Endothelial cell of umbilical vein (primary cell): ENCODE measurements around the gene STAT1. TPM values are rescaled to one million over a fixed set of nuclear protein-coding genes. Genes with fewer than 3 reads are reported as not detected.

Experiments
- BruUV-seq: library from RNA; stranded (reverse); fragments of 400-500 nt; replicated peaks from 2 replicates; lab custom pipeline; 2021; lab: Mats Ljungman, UMichigan
- CTCF ChIA-PET: fragments of 300-600, 350-600 bp; sonication (Branson Sonifier 250); formaldehyde crosslinking; loops from one replicate; lab custom pipeline; 2021; ENCODE audit warnings: antibody characterized with exemption, inconsistent platforms; lab: Charles Lee
- POLR2A ChIA-PET: fragments of 300-600, 350-600 bp; sonication (Branson Sonifier 250); formaldehyde crosslinking; loops from one replicate; lab custom pipeline; 2021; ENCODE audit warnings: antibody characterized with exemption, inconsistent platforms; lab: Charles Lee
- DNase-seq: peaks from one replicate; pipeline ENCODE4 v3.0.0-alpha.2; 2011; ENCODE audit warnings: low read depth, low spot score
- FAIRE-seq: peaks from 2 replicates; lab custom pipeline; 2011; peaks lifted over from hg19 to GRCh38; lab: Jason Lieb, UNC
- H2AFZ ChIP-seq: 2 replicates; pipeline ENCODE4 v1.6.0; 2012; ENCODE audit warnings: low read depth, low read length, control low read depth, inconsistent platforms
- H3K27ac ChIP-seq: 2 replicates; pipeline ENCODE4 v1.5.1; 2011; ENCODE audit warnings: low read depth, mild to moderate bottlenecking, control low read depth, low read length, moderate library complexity; ENCODE audit not compliant: insufficient read depth
- H3K27me3 ChIP-seq, 2 experiments: 2 replicates each; pipeline versions ENCODE4 v1.6.0 to v1.6.1; 2011; ENCODE audit warnings: low read length in 2 of 2, mixed read lengths in 1 of 2; ENCODE audit not compliant: control insufficient read depth in 2 of 2, insufficient read depth in 2 of 2
- H3K36me3 ChIP-seq, 2 experiments: 2 replicates in 1 of 2; 3 replicates in 1 of 2; pipeline ENCODE4 v1.5.1; 2011; ENCODE audit warnings: low read length in 2 of 2, mild to moderate bottlenecking in 1 of 2, moderate library complexity in 1 of 2; ENCODE audit not compliant: control insufficient read depth in 2 of 2, insufficient read depth in 2 of 2; ENCODE audit errors: extremely low read depth in 1 of 2
- H3K4me1 ChIP-seq: 3 replicates; pipeline ENCODE4 v1.5.1; 2011; ENCODE audit warnings: mild to moderate bottlenecking, low read length; ENCODE audit not compliant: control insufficient read depth, insufficient read depth; ENCODE audit errors: extremely low read depth
- H3K4me2 ChIP-seq: 2 replicates; pipeline ENCODE4 v1.6.1; 2011; ENCODE audit warnings: low read length, control low read depth, mixed read lengths; ENCODE audit not compliant: insufficient read depth
- H3K4me3 ChIP-seq, 3 experiments: fragments of 200-600 bp in 1 of 3; sonication (generic), shearing (Covaris generic) in 1 of 3; replicated peaks in 1 of 3; 2 replicates each; pipeline ENCODE4 v1.5.1; 2011 to 2016; ENCODE audit warnings: control low read depth in 3 of 3, low read length in 3 of 3, mild to moderate bottlenecking in 2 of 3, inconsistent platforms in 1 of 3, low read depth in 1 of 3, moderate library complexity in 1 of 3; ENCODE audit not compliant: insufficient read depth in 1 of 3
- H3K79me2 ChIP-seq: 2 replicates; pipeline ENCODE4 v1.6.0; 2012; ENCODE audit warnings: low read length, inconsistent platforms; ENCODE audit not compliant: control insufficient read depth, insufficient read depth
- H3K9ac ChIP-seq: replicated peaks from 2 replicates; pipeline ENCODE3; 2011; ENCODE audit warnings: low read length, control low read depth; ENCODE audit not compliant: insufficient read depth; ENCODE audit errors: extremely low read depth
- H3K9me1 ChIP-seq: replicated peaks from 3 replicates; pipeline ENCODE4 v1.6.0; 2011; ENCODE audit warnings: mild to moderate bottlenecking, low read length; ENCODE audit not compliant: control insufficient read depth, insufficient read depth; ENCODE audit errors: extremely low read depth
- H3K9me3 ChIP-seq: replicated peaks from 2 replicates; pipeline ENCODE4 v1.5.1; 2012; ENCODE audit warnings: low read length, inconsistent platforms; ENCODE audit not compliant: control insufficient read depth, insufficient read depth
- H4K20me1 ChIP-seq: replicated peaks from 2 replicates; pipeline ENCODE3; 2011; ENCODE audit warnings: mild to moderate bottlenecking, low read length; ENCODE audit not compliant: control insufficient read depth, insufficient read depth; ENCODE audit errors: extremely low read depth
- CTCF ChIP-seq, 2 donors: IDR thresholded peaks; 1 replicate in 1 of 2; 2 replicates in 1 of 2; pipeline ENCODE4 v1.5.1; 2011; ENCODE audit warnings: low read length in 2 of 2, mild to moderate bottlenecking in 2 of 2, moderate library complexity in 2 of 2, control low read depth in 1 of 2, inconsistent platforms in 1 of 2, low read depth in 1 of 2; ENCODE audit not compliant: insufficient read depth in 1 of 2; ENCODE audit errors: extremely low read depth in 1 of 2
- EZH2 ChIP-seq: IDR thresholded peaks from 2 replicates; pipeline ENCODE4 v1.6.1; 2012; ENCODE audit warnings: borderline replicate concordance, low read depth, mild to moderate bottlenecking, moderate library complexity, low read length, inconsistent platforms; ENCODE audit not compliant: severe bottlenecking
- FOS ChIP-seq: IDR thresholded peaks from 2 replicates; pipeline ENCODE4 v1.6.1; 2011; ENCODE audit warnings: mild to moderate bottlenecking, low read length, moderate library complexity, borderline replicate concordance; ENCODE audit not compliant: insufficient read depth
- GATA2 ChIP-seq: IDR thresholded peaks from 2 replicates; pipeline ENCODE4 v1.7.0; 2011; ENCODE audit warnings: low read depth, mild to moderate bottlenecking, moderate library complexity, mixed read lengths, low read length; ENCODE audit not compliant: insufficient read length, insufficient read depth
- JUN ChIP-seq: IDR thresholded peaks from 2 replicates; pipeline ENCODE4 v1.6.1; 2011; ENCODE audit warnings: borderline replicate concordance, low read depth; ENCODE audit not compliant: insufficient read length, insufficient read depth
- MYC ChIP-seq: IDR thresholded peaks from one replicate; pipeline ENCODE4 v1.6.1; 2011; ENCODE audit warnings: mild to moderate bottlenecking, low read depth, low read length
- POLR2A ChIP-seq: IDR thresholded peaks from 2 replicates; pipeline ENCODE4 v1.6.1; 2012; ENCODE audit warnings: low read depth, mild to moderate bottlenecking, control low read depth, low read length
- POLR2AphosphoS5 ChIP-seq: IDR thresholded peaks from 2 replicates; pipeline ENCODE4 v1.6.1; 2012; ENCODE audit warnings: low read depth, mild to moderate bottlenecking, control low read depth, low read length, moderate library complexity; ENCODE audit not compliant: insufficient read depth
- dilution Hi-C: fragments of 300-500 bp; cut with MboI; formaldehyde crosslinking; loops from one replicate; pipeline ENCODE4 v1.15.0; 2019; ENCODE audit warnings: low sequenced_read_pairs; ENCODE audit not compliant: extremely low pct_ligation_motif_present
- intact Hi-C: fragments of 100-400 bp; cut with micrococcal nuclease; formaldehyde crosslinking; loops from one replicate; pipeline ENCODE4 v1.10.0; 2022
- polyA plus RNA-seq, 4 experiments: library from polyadenylated mRNA; depleted of rRNA in 3 of 4; stranded (reverse) in 3 of 4; unstranded in 1 of 4; fragments of >200 nt; gene quantifications; 2 replicates each; pipeline versions ENCODE4 v1.2.1 to v1.2.3, GENCODE V29; 2011 to 2012; ENCODE audit warnings: missing spikeins in 1 of 4
- total RNA-seq: library from RNA; stranded (reverse); gene quantifications from 2 replicates; pipeline ENCODE4 v1.2.3, GENCODE V29; 2021
- TF ChIP-seq, protein P1 (sequence below): IDR thresholded peaks from 2 replicates; pipeline ENCODE4 v1.6.1; 2011; ENCODE audit not compliant: insufficient read depth, insufficient read length

STAT1 gene
- total and polyA plus RNA-seq, 2 donors (not counting 3 experiments of a cell fraction or from before 2014, with no cell fraction given), result 64.2 to 67.6 TPM

GRCh38 chr2:190930411-190930810 is 83.6 kb downstream of the STAT1 start:
- H3K79me2 ChIP-seq, result peaks cover 5% of the 10 kb centered on the region
- no peak overlapping the region for H3K4me2 ChIP-seq
- no peak for DNase-seq
- no TSS peak for BruUV-seq
- intact Hi-C loops, result no loop called here
- H3K27ac ChIP-seq, result no peak overlapping the region
- no peak overlapping the region for H3K9ac ChIP-seq
- H4K20me1 ChIP-seq, result no peaks in the 10 kb centered on the region
- dilution Hi-C loops, result no loop called here
- no peaks in the 10 kb centered on the region for H3K27me3 ChIP-seq
- ChIA-PET CTCF (interaction anchor here (0.9 to 1.0 kb wide), 3 partner anchors 8 to 17 kb away, joined by 3 read pairs; no protein-coding TSS in a partner anchor), POLR2A (no interaction called here)
- H2AFZ ChIP-seq, result no peak overlapping the region
- peaks cover 10 to 22% of the 10 kb centered on the region in 2 experiments for H3K36me3 ChIP-seq
- no peak overlapping the region for H3K4me3 ChIP-seq
- no peaks in the 10 kb centered on the region for H3K9me1 ChIP-seq
- FAIRE-seq, result no peak
- TF ChIP-seq POLR2A, result no peak
- no peak for TF ChIP-seq EZH2
- TF ChIP-seq FOS, result no peak
- TF ChIP-seq, protein P1, sequence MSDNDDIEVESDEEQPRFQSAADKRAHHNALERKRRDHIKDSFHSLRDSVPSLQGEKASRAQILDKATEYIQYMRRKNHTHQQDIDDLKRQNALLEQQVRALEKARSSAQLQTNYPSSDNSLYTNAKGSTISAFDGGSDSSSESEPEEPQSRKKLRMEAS, result no peak
- no peak for TF ChIP-seq MYC
- no peak for TF ChIP-seq JUN
- TF ChIP-seq POLR2AphosphoS5, result no peak
- no peak for TF ChIP-seq GATA2
- no peak for TF ChIP-seq CTCF (IDR thresholded peaks at IDR 0.05; ENCODE audit: extremely low read depth in 1 of 2, insufficient read depth in 1 of 2, low read depth in 1 of 2, low read length in 2 of 2)
- H3K4me1 ChIP-seq, result no peaks in the 10 kb centered on the region
- H3K9me3 ChIP-seq, result no peaks in the 10 kb centered on the region
